DMS 273 treated with DMSO at 0.1 percent for 48 hours (cell line): ENCODE data around the gene MCHR1.
"Not testable (repeated sequence)": the region's sequence is repeated elsewhere in the genome, so short reads cannot be mapped to it uniquely, and the experiment has no call there.

Experiments used
- DNase-seq: peaks from one replicate; lab custom pipeline; 2025; lab: John Stamatoyannopoulos, UW

The MCHR1 gene

GRCh38 chr22:40655941-40656340 lies 23.3 kb upstream of the MCHR1 start:
- not testable (repeated sequence) for DNase-seq

- not testable (repeated sequence) for DNase-seq
Measured at GRCh38 chr22:40656651-40657050, 22.6 kb upstream of the MCHR1 start.

- peak; percentile 64 for DNase-seq
Measured at GRCh38 chr22:40659166-40659565, 20.1 kb upstream of the MCHR1 start.

GRCh38 chr22:40660730-40661129 lies 18.6 kb upstream of the MCHR1 start:
- DNase-seq: no peak

GRCh38 chr22:40661671-40662070 lies 17.6 kb upstream of the MCHR1 start:
- DNase-seq: no peak

GRCh38 chr22:40665312-40665711 lies 14.0 kb upstream of the MCHR1 start:
- no peak for DNase-seq

- DNase-seq: no peak
Measured at GRCh38 chr22:40666151-40666848, 13.0 kb upstream of the MCHR1 start.

GRCh38 chr22:40668611-40669411 lies 10.5 kb upstream of the MCHR1 start:
- no peak for DNase-seq

- no peak for DNase-seq
Measured at GRCh38 chr22:40670058-40670457, 9.2 kb upstream of the MCHR1 start.

GRCh38 chr22:40671369-40671768 lies 7.9 kb upstream of the MCHR1 start:
- DNase-seq: no peak

GRCh38 chr22:40671796-40672360 lies 7.4 kb upstream of the MCHR1 start:
- DNase-seq: no peak

GRCh38 chr22:40673017-40673416 lies 6.3 kb upstream of the MCHR1 start:
- no peak for DNase-seq

- DNase-seq: no peak
Measured at GRCh38 chr22:40674274-40674673, 5.0 kb upstream of the MCHR1 start.

GRCh38 chr22:40676166-40676565 lies 3.1 kb upstream of the MCHR1 start:
- DNase-seq: not testable (repeated sequence)

GRCh38 chr22:40676644-40677043 lies 2.6 kb upstream of the MCHR1 start:
- DNase-seq: no peak

- no peak for DNase-seq
Measured at GRCh38 chr22:40678493-40679248, 613 bp upstream of the MCHR1 start.

- no peak for DNase-seq
Measured at GRCh38 chr22:40679964-40680818, 907 bp downstream of the MCHR1 start.

GRCh38 chr22:40680819-40681183 lies 1.5 kb downstream of the MCHR1 start:
- DNase-seq: no peak

GRCh38 chr22:40681451-40681850 lies 2.2 kb downstream of the MCHR1 start:
- no peak for DNase-seq

- DNase-seq: no peak
Measured at GRCh38 chr22:40684728-40685127, 5.4 kb downstream of the MCHR1 start.

GRCh38 chr22:40685406-40685805 lies 6.1 kb downstream of the MCHR1 start:
- DNase-seq: no peak

- DNase-seq: no peak
Measured at GRCh38 chr22:40687706-40688105, 8.4 kb downstream of the MCHR1 start.
